ENCODE data around the gene A2M.

A2M gene

GRCh38 chr12:9090220-9090619 is 25.5 kb downstream of the A2M start (continued):
- TF ChIP-seq ZNF335 (tag by site-specific recombination; conservative IDR thresholded peaks at IDR 0.05) (no peak), ZNF626 (tag by site-specific recombination; IDR thresholded peaks at IDR 0.05) (no peak), ZIC2 (tag by site-specific recombination; IDR thresholded peaks at IDR 0.05) (no peak), ZNF580 (tag by site-specific recombination; IDR thresholded peaks at IDR 0.05) (no peak), GLI4 (tag by site-specific recombination; IDR thresholded peaks at IDR 0.05) (no peak), ZNF48 (tag by site-specific recombination; IDR thresholded peaks at IDR 0.05) (no peak), ZNF174 (tag by site-specific recombination; IDR thresholded peaks at IDR 0.05) (no peak), ZBTB1 (tag by site-specific recombination; IDR thresholded peaks at IDR 0.05) (no peak), ZNF645 (tag by site-specific recombination; IDR thresholded peaks at IDR 0.05) (no peak), HOXA7 (CRISPR knock-in tag; IDR thresholded peaks at IDR 0.05; ENCODE audit: borderline replicate concordance) (no peak), ZNF155 (tag by site-specific recombination; IDR thresholded peaks at IDR 0.05) (no peak), ZNF404 (tag by site-specific recombination; IDR thresholded peaks at IDR 0.05) (no peak)
- TF ChIP-seq, protein P1, sequence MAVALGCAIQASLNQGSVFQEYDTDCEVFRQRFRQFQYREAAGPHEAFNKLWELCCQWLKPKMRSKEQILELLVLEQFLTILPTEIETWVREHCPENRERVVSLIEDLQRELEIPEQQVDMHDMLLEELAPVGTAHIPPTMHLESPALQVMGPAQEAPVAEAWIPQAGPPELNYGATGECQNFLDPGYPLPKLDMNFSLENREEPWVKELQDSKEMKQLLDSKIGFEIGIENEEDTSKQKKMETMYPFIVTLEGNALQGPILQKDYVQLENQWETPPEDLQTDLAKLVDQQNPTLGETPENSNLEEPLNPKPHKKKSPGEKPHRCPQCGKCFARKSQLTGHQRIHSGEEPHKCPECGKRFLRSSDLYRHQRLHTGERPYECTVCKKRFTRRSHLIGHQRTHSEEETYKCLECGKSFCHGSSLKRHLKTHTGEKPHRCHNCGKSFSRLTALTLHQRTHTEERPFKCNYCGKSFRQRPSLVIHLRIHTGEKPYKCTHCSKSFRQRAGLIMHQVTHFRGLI (tag by site-specific recombination; IDR thresholded peaks at IDR 0.05): no peak

GRCh38 chr12:9087087-9087835 is 28.5 kb downstream of the A2M start:
- ChIA-PET POLR2A (no interaction called here), CTCF (interaction anchor here (0.7 kb wide), 1 partner anchor 102 kb away, joined by 3 read pairs; no protein-coding TSS in a partner anchor)
- no peaks in the 10 kb centered on the region for H3K9me3 ChIP-seq (ENCODE audit: control insufficient read depth, insufficient read depth, low read depth, low read length)
- no peak overlapping the region for H3K27ac ChIP-seq (ENCODE audit: extremely low read depth, low read depth, low read length)
- TF ChIP-seq KLF16 (tag by site-specific recombination; IDR thresholded peaks at IDR 0.05): no peak
- TF ChIP-seq IKZF3 (tag by site-specific recombination; IDR thresholded peaks at IDR 0.05): no peak
- no peak for TF ChIP-seq ZNF311 (tag by site-specific recombination; IDR thresholded peaks at IDR 0.05; ENCODE audit: borderline replicate concordance)
- TF ChIP-seq ZSCAN30 (tag by site-specific recombination; IDR thresholded peaks at IDR 0.05): no peak
- H3K36me3 ChIP-seq (ENCODE audit: control insufficient read depth in 2 of 2, insufficient read depth in 1 of 2, low read length in 2 of 2): no peaks in the 10 kb centered on the region
- no peaks in the 10 kb centered on the region for H3K4me1 ChIP-seq (ENCODE audit: control insufficient read depth, insufficient read depth, low read length)
- no peak overlapping the region for H3K4me3 ChIP-seq (ENCODE audit: low read depth, low read length)

DNA sequence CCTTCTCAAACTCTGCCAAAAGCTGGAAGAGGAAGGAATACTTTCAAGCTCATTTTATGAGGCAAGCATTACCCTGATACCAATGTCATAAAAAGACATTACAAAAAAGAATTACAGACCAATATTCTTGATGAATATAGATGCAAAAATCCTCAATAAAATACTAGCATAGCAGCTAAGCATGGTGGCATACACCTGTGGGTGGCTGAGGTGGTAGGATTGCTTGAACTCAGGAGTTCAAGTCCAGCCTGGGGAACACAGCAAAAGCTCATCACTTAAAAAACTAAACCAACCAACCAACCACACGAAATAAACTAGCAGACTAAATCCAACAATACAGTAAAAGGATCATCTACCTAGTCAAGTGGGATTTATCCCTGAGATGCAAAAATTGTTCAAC is 29.6 kb downstream of the A2M start:
- POLR2A ChIA-PET: no interaction called here
- TF ChIP-seq OVOL3 (tag by site-specific recombination; IDR thresholded peaks at IDR 0.05): no peak
- TF ChIP-seq, protein P2, sequence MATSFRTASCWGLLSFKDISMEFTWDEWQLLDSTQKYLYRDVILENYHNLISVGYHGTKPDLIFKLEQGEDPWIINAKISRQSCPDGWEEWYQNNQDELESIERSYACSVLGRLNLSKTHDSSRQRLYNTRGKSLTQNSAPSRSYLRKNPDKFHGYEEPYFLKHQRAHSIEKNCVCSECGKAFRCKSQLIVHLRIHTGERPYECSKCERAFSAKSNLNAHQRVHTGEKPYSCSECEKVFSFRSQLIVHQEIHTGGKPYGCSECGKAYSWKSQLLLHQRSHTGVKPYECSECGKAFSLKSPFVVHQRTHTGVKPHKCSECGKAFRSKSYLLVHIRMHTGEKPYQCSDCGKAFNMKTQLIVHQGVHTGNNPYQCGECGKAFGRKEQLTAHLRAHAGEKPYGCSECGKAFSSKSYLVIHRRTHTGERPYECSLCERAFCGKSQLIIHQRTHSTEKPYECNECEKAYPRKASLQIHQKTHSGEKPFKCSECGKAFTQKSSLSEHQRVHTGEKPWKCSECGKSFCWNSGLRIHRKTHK (tag by site-specific recombination; IDR thresholded peaks at IDR 0.05): no peak
- no peak overlapping the region for H3K27ac ChIP-seq (ENCODE audit: extremely low read depth, low read depth, low read length)
- CTCF ChIA-PET: interaction anchor here (0.6 kb wide), 1 partner anchor 245 kb away, joined by 3 read pairs; no protein-coding TSS in a partner anchor
- H3K4me3 ChIP-seq (ENCODE audit: low read depth, low read length): no peak overlapping the region
- no peaks in the 10 kb centered on the region for H3K4me1 ChIP-seq (ENCODE audit: control insufficient read depth, insufficient read depth, low read length)
- H3K9me3 ChIP-seq (ENCODE audit: control insufficient read depth, insufficient read depth, low read depth, low read length): no peaks in the 10 kb centered on the region
- H3K36me3 ChIP-seq (ENCODE audit: control insufficient read depth in 2 of 2, insufficient read depth in 1 of 2, low read length in 2 of 2): no peaks in the 10 kb centered on the region

Measured in HEK293 (cell line).